ENCODE results near the gene PIK3R1.
A peak's percentile ranks its signal among the peaks of the same experiment; 100 is the strongest.
"Not testable (repeated sequence)": the region's sequence is repeated elsewhere in the genome, so short reads cannot be mapped to it uniquely, and the experiment has no call there.

Gene PIK3R1

GRCh38 chr5:68187268-68188055 lies 28.1 kb upstream of the PIK3R1 start:
- no peak overlapping the region for H3K4me3 Mint-ChIP-seq
- H3K27me3 Mint-ChIP-seq = no peaks in the 10 kb centered on the region
- no peaks in the 10 kb centered on the region for H3K9me3 Mint-ChIP-seq
- no peaks in the 10 kb centered on the region for H3K36me3 Mint-ChIP-seq (ENCODE audit: low read depth)
- no peaks in the 10 kb centered on the region for H3K4me1 Mint-ChIP-seq
- ATAC-seq (no peak), DNase-seq (no peak)
- no peak overlapping the region for H3K27ac Mint-ChIP-seq

- Mint-ChIP-seq H3K4me3 (no peak overlapping the region), H3K4me1 (peaks cover 8% of the 10 kb centered on the region), H3K27ac (no peak overlapping the region), H3K36me3 (ENCODE audit: low read depth) (no peaks in the 10 kb centered on the region), H3K27me3 (no peaks in the 10 kb centered on the region), H3K9me3 (no peaks in the 10 kb centered on the region)
- DNase-seq (no peak), ATAC-seq (no peak)
Observed at GRCh38 chr5:68189171-68189570, 26.4 kb upstream of the PIK3R1 start.

GRCh38 chr5:68189613-68190012 lies 25.9 kb upstream of the PIK3R1 start:
- Mint-ChIP-seq H3K4me3 (no peak overlapping the region), H3K36me3 (ENCODE audit: low read depth) (no peaks in the 10 kb centered on the region), H3K27me3 (no peaks in the 10 kb centered on the region), H3K27ac (no peak overlapping the region), H3K9me3 (no peaks in the 10 kb centered on the region), H3K4me1 (peaks cover 12% of the 10 kb centered on the region)
- DNase-seq (no peak), ATAC-seq (no peak)

- H3K27ac Mint-ChIP-seq = no peak overlapping the region
- no peak for ATAC-seq
- peaks cover 12% of the 10 kb centered on the region for H3K4me1 Mint-ChIP-seq
- H3K9me3 Mint-ChIP-seq = no peaks in the 10 kb centered on the region
- no peaks in the 10 kb centered on the region for H3K27me3 Mint-ChIP-seq
- no peak overlapping the region for H3K4me3 Mint-ChIP-seq
- H3K36me3 Mint-ChIP-seq (ENCODE audit: low read depth) = no peaks in the 10 kb centered on the region
- no peak for DNase-seq
Observed at GRCh38 chr5:68190619-68191018, 24.9 kb upstream of the PIK3R1 start.

- DNase-seq (no peak), ATAC-seq (no peak)
- Mint-ChIP-seq H3K27me3 (no peaks in the 10 kb centered on the region), H3K4me1 (peaks cover 12% of the 10 kb centered on the region), H3K36me3 (ENCODE audit: low read depth) (no peaks in the 10 kb centered on the region), H3K27ac (no peak overlapping the region), H3K4me3 (no peak overlapping the region), H3K9me3 (no peaks in the 10 kb centered on the region)
Observed at GRCh38 chr5:68191083-68191791, 24.3 kb upstream of the PIK3R1 start.

GRCh38 chr5:68192679-68193060 lies 22.9 kb upstream of the PIK3R1 start:
- Mint-ChIP-seq H3K4me1 (peaks cover 12% of the 10 kb centered on the region), H3K27me3 (no peaks in the 10 kb centered on the region), H3K9me3 (no peaks in the 10 kb centered on the region), H3K4me3 (no peak overlapping the region), H3K36me3 (ENCODE audit: low read depth) (no peaks in the 10 kb centered on the region), H3K27ac (no peak overlapping the region)
- DNase-seq (no peak), ATAC-seq (no peak)

- H3K27me3 Mint-ChIP-seq = no peaks in the 10 kb centered on the region
- DNase-seq (no peak), ATAC-seq (no peak)
- no peak overlapping the region for H3K27ac Mint-ChIP-seq
- no peaks in the 10 kb centered on the region for H3K36me3 Mint-ChIP-seq (ENCODE audit: low read depth)
- H3K4me3 Mint-ChIP-seq = no peak overlapping the region
- no peaks in the 10 kb centered on the region for H3K9me3 Mint-ChIP-seq
- H3K4me1 Mint-ChIP-seq = peaks cover 12% of the 10 kb centered on the region
Observed at GRCh38 chr5:68193481-68194036, 22.0 kb upstream of the PIK3R1 start.

- Mint-ChIP-seq H3K27me3 (no peaks in the 10 kb centered on the region), H3K36me3 (ENCODE audit: low read depth) (no peaks in the 10 kb centered on the region), H3K27ac (no peak overlapping the region), H3K4me1 (peaks cover 12% of the 10 kb centered on the region), H3K9me3 (no peaks in the 10 kb centered on the region), H3K4me3 (no peak overlapping the region)
- ATAC-seq (no peak), DNase-seq (no peak)
Observed at GRCh38 chr5:68194386-68194785, 21.2 kb upstream of the PIK3R1 start.

GRCh38 chr5:68195137-68195536 lies 20.4 kb upstream of the PIK3R1 start:
- ATAC-seq = no peak
- H3K4me1 Mint-ChIP-seq = peaks cover 12% of the 10 kb centered on the region
- H3K4me3 Mint-ChIP-seq = no peak overlapping the region
- no peaks in the 10 kb centered on the region for H3K27me3 Mint-ChIP-seq
- H3K9me3 Mint-ChIP-seq = no peaks in the 10 kb centered on the region
- DNase-seq = no peak
- no peaks in the 10 kb centered on the region for H3K36me3 Mint-ChIP-seq (ENCODE audit: low read depth)
- no peak overlapping the region for H3K27ac Mint-ChIP-seq

GRCh38 chr5:68196876-68197275 lies 18.7 kb upstream of the PIK3R1 start:
- ATAC-seq (no peak), DNase-seq (no peak)
- H3K36me3 Mint-ChIP-seq (ENCODE audit: low read depth) = no peaks in the 10 kb centered on the region
- H3K4me1 Mint-ChIP-seq = peaks cover 12% of the 10 kb centered on the region
- H3K4me3 Mint-ChIP-seq = no peak overlapping the region
- H3K9me3 Mint-ChIP-seq = no peaks in the 10 kb centered on the region
- H3K27ac Mint-ChIP-seq = no peak overlapping the region
- no peaks in the 10 kb centered on the region for H3K27me3 Mint-ChIP-seq

GRCh38 chr5:68200288-68200687 lies 15.3 kb upstream of the PIK3R1 start:
- no peaks in the 10 kb centered on the region for H3K9me3 Mint-ChIP-seq
- no peak for DNase-seq
- H3K27ac Mint-ChIP-seq = no peak overlapping the region

GRCh38 chr5:68210654-68211053 lies 4.9 kb upstream of the PIK3R1 start:
- not testable (repeated sequence) for DNase-seq, H3K27me3 Mint-ChIP-seq, H3K4me1 Mint-ChIP-seq, H3K27ac Mint-ChIP-seq, ATAC-seq, H3K4me3 Mint-ChIP-seq
- H3K36me3 Mint-ChIP-seq (ENCODE audit: low read depth) = peaks cover 15% of the 10 kb centered on the region
- peaks cover 22% of the 10 kb centered on the region for H3K9me3 Mint-ChIP-seq

More at GRCh38 chr5:68200288-68200687, 15.3 kb upstream of the PIK3R1 start:
- H3K4me1 Mint-ChIP-seq = no peaks in the 10 kb centered on the region
- ATAC-seq = peak; percentile 46
- H3K4me3 Mint-ChIP-seq = no peak overlapping the region
- no peaks in the 10 kb centered on the region for H3K36me3 Mint-ChIP-seq (ENCODE audit: low read depth)
- H3K27me3 Mint-ChIP-seq = peaks cover 8% of the 10 kb centered on the region

GRCh38 chr5:68214482-68215207 lies 911 bp upstream of the PIK3R1 start:
- Mint-ChIP-seq H3K4me1 (peaks cover 37% of the 10 kb centered on the region), H3K4me3 (peak overlapping the region; percentile 90), H3K36me3 (ENCODE audit: low read depth) (peaks cover 18% of the 10 kb centered on the region), H3K9me3 (peaks cover 20% of the 10 kb centered on the region), H3K27ac (peak overlapping the region; percentile 95), H3K27me3 (no peaks in the 10 kb centered on the region)
- peak; percentile 12 for ATAC-seq
- DNase-seq = no peak

- peaks cover 44% of the 10 kb centered on the region for H3K4me1 Mint-ChIP-seq
- peaks cover 12% of the 10 kb centered on the region for H3K9me3 Mint-ChIP-seq
- H3K27me3 Mint-ChIP-seq = no peaks in the 10 kb centered on the region
- peak overlapping the region; percentile 74 for H3K27ac Mint-ChIP-seq
- peak overlapping the region; percentile 90 for H3K4me3 Mint-ChIP-seq
- H3K36me3 Mint-ChIP-seq (ENCODE audit: low read depth) = peaks cover 17% of the 10 kb centered on the region
- ATAC-seq (peak; percentile 59), DNase-seq (no peak)
Observed at GRCh38 chr5:68215898-68216244, 315 bp downstream of the PIK3R1 start.

Data from activated naive CD8-positive, alpha-beta T cell treated with anti-CD3 and anti-CD28 coated beads, Interleukin-2, amount 50 U/mL, for 24 hours (primary cell).